GM23248 (cell line): Measurements from ENCODE around the gene NOL7.

ENCODE experiments used
- EZH2 ChIP-seq: fragments of 200-600 bp; sonication (generic); IDR thresholded peaks from 2 replicates; pipeline ENCODE4 v1.6.1; 2018; ENCODE audit warnings: antibody characterized with exemption, mild to moderate bottlenecking; ENCODE audit not compliant: insufficient read depth, poor library complexity, severe bottlenecking
- EZH2phosphoT487 ChIP-seq: fragments of 200-600 bp; sonication (generic); IDR thresholded peaks from 2 replicates; pipeline ENCODE4 v1.6.1; 2018; ENCODE audit warnings: antibody characterized with exemption, moderate library complexity, mild to moderate bottlenecking, low read depth; ENCODE audit not compliant: insufficient read depth

GRCh38 chr6:13591205-13591921 lies 23.8 kb upstream of the NOL7 start:
- TF ChIP-seq EZH2 (no peak), EZH2phosphoT487 (no peak)
